KMS-11 (cell line): ENCODE results near the gene CRYBG1.

Source experiments
- H2AFZ ChIP-seq: fragments of 200-600 bp; sonication (generic); 2 replicates; pipeline ENCODE4 v1.6.1; 2016; ENCODE audit warnings: antibody characterized with exemption, mixed run types, low read depth
- H3K27ac ChIP-seq: fragments of 200-600 bp; sonication (generic); 2 replicates; pipeline ENCODE4 v1.6.1; 2016; ENCODE audit warnings: mild to moderate bottlenecking, mixed run types
- H3K27me3 ChIP-seq: fragments of 200-600 bp; sonication (generic); 2 replicates; pipeline ENCODE4 v1.6.1; 2017; ENCODE audit warnings: mild to moderate bottlenecking, low read depth, mixed run types, moderate library complexity; ENCODE audit not compliant: insufficient read depth
- H3K36me3 ChIP-seq: fragments of 200-600 bp; sonication (generic); 2 replicates; pipeline ENCODE4 v1.6.1; 2017; ENCODE audit warnings: mild to moderate bottlenecking, mixed run types; ENCODE audit not compliant: insufficient read depth
- H3K4me1 ChIP-seq: fragments of 200-600 bp; sonication (generic); 2 replicates; pipeline ENCODE4 v1.6.1; 2016; ENCODE audit warnings: mild to moderate bottlenecking, low read depth, mixed run types; ENCODE audit not compliant: poor library complexity, severe bottlenecking
- H3K4me2 ChIP-seq: fragments of 200-600 bp; sonication (generic); 2 replicates; pipeline ENCODE4 v1.7.0; 2016; ENCODE audit warnings: mild to moderate bottlenecking, mixed run types
- H3K4me3 ChIP-seq: fragments of 200-600 bp; sonication (generic); IDR thresholded peaks from 2 replicates; pipeline ENCODE4 v1.6.1; 2017; ENCODE audit warnings: low read depth, low read length, mixed read lengths; ENCODE audit not compliant: insufficient read depth
- H3K79me2 ChIP-seq: fragments of 200-600 bp; sonication (generic); 2 replicates; pipeline ENCODE4 v1.6.1; 2016; ENCODE audit warnings: low read depth, mixed run types; ENCODE audit not compliant: insufficient read depth
- H3K9ac ChIP-seq: fragments of 200-600 bp; sonication (generic); 2 replicates; pipeline ENCODE4 v1.6.1; 2016; ENCODE audit warnings: mild to moderate bottlenecking, mixed run types
- H4K20me1 ChIP-seq: fragments of 200-600 bp; sonication (generic); 2 replicates; pipeline ENCODE4 v1.6.1; 2016; ENCODE audit warnings: mild to moderate bottlenecking, mixed run types; ENCODE audit not compliant: insufficient read depth
- TF ChIP-seq, protein P1 (sequence below): fragments of 200-600 bp; sonication (generic); conservative IDR thresholded peaks from 2 replicates; pipeline ENCODE4 v1.6.1; 2017; ENCODE audit warnings: low read depth, mild to moderate bottlenecking, antibody characterized with exemption, low read length, moderate library complexity, mixed read lengths

CRYBG1 gene

DNA sequence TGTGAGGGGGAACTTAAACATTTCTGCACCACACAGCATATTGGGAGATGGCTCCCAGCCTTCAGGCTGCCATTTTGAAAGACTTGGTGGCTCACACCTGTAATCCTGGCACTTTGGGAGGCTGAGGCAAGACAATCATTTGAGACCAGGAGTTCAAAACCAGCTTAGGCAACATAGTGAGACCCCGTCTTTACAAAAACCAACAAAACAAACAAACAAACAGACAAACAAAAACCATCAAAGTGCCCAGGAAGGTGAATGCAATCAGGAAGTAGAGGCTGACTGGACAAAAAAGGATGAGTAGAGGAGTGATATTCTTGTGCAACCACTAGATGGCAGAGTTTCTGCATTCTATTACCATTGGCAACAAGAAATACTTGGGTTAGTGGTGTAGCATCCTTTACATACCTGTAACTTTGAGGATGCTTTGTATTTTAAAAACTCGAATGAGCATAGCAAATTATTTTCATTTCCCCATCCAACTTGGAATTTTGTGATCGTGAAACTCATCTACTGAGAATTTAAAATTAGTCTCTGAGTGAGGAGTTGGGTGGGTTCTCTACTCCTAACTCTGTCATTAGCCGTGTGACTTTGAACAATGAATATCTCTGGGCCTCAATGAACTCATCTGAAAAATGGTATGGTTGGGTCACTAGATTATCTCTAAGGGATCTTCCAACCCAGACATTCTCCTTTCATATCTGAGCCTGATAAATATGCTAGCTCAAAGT, 84.4 kb downstream of the CRYBG1 start:
- Histone ChIP-seq H3K4me3 (no peak overlapping the region), H2AFZ (peak overlapping the region; percentile 78)

DNA sequence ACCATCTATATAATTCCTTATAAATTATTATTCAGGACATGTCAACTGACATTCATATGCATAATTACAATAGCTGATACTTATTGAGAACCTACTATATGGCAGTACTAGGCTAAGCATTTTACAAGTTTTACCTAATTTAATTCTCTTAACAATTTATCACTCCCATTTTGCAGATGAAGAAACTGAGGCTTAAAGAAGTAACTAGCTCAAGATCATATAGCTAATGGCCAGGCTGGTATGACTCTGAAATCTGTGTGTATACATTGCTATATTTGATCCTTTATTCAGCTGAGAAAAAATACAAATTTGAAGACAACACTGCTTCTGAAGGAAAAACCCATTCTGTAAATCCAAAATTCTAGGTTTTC, 85.0 kb downstream of the CRYBG1 start:
- TF ChIP-seq, protein P1, sequence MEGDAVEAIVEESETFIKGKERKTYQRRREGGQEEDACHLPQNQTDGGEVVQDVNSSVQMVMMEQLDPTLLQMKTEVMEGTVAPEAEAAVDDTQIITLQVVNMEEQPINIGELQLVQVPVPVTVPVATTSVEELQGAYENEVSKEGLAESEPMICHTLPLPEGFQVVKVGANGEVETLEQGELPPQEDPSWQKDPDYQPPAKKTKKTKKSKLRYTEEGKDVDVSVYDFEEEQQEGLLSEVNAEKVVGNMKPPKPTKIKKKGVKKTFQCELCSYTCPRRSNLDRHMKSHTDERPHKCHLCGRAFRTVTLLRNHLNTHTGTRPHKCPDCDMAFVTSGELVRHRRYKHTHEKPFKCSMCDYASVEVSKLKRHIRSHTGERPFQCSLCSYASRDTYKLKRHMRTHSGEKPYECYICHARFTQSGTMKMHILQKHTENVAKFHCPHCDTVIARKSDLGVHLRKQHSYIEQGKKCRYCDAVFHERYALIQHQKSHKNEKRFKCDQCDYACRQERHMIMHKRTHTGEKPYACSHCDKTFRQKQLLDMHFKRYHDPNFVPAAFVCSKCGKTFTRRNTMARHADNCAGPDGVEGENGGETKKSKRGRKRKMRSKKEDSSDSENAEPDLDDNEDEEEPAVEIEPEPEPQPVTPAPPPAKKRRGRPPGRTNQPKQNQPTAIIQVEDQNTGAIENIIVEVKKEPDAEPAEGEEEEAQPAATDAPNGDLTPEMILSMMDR = no peak
- Histone ChIP-seq H3K4me2 (no peak overlapping the region), H2AFZ (no peak overlapping the region), H3K36me3 (no peaks in the 10 kb centered on the region), H3K27me3 (no peaks in the 10 kb centered on the region), H3K4me1 (no peaks in the 10 kb centered on the region), H3K4me3 (no peak overlapping the region), H4K20me1 (no peaks in the 10 kb centered on the region), H3K79me2 (no peaks in the 10 kb centered on the region), H3K9ac (no peak overlapping the region), H3K27ac (no peak overlapping the region)

More for the DNA sequence above, 84.4 kb downstream of the CRYBG1 start:
- H3K4me1 ChIP-seq = no peaks in the 10 kb centered on the region
- no peak overlapping the region for H3K27ac ChIP-seq
- H3K36me3 ChIP-seq = no peaks in the 10 kb centered on the region
- no peak overlapping the region for H3K4me2 ChIP-seq
- H3K27me3 ChIP-seq = no peaks in the 10 kb centered on the region
- no peaks in the 10 kb centered on the region for H3K79me2 ChIP-seq
- H3K9ac ChIP-seq = no peak overlapping the region
- TF ChIP-seq, protein P1 = peak; percentile 64
- H4K20me1 ChIP-seq = no peaks in the 10 kb centered on the region

DNA sequence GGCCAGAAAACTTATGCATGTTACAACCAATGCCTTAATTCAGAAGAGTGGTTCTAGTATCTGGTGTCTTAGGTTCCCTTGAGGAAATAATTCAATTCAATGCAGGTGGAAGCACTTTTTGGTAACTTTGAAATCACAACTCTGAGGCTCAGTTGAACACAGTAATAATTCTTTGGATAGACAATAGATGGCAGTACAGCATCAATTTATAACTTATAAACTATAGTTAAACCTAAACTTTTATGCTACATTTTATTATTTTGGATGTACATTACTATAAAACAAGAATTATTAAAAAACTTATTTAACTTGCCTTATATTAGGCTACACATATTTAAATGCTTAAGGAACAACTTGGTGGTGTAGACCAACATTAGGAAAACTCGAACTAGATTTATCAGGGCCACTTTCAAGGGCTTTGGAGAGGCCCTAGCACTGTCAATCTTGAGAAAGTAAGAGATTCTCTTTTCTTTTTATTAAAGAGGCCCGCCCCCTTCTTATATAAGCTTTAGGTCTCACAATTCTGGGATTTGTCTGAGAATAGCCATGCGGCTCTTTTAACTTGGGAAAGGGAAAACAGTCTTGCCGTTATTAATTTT, 85.9 kb downstream of the CRYBG1 start:
- Histone ChIP-seq H4K20me1 (no peaks in the 10 kb centered on the region), H3K4me1 (no peaks in the 10 kb centered on the region), H3K79me2 (no peaks in the 10 kb centered on the region), H3K9ac (no peak overlapping the region), H3K4me2 (no peak overlapping the region), H3K27ac (no peak overlapping the region), H3K4me3 (no peak overlapping the region), H2AFZ (no peak overlapping the region), H3K27me3 (no peaks in the 10 kb centered on the region), H3K36me3 (no peaks in the 10 kb centered on the region)
- TF ChIP-seq, protein P1 = no peak; the same call in 1 of the 2 replicates

DNA sequence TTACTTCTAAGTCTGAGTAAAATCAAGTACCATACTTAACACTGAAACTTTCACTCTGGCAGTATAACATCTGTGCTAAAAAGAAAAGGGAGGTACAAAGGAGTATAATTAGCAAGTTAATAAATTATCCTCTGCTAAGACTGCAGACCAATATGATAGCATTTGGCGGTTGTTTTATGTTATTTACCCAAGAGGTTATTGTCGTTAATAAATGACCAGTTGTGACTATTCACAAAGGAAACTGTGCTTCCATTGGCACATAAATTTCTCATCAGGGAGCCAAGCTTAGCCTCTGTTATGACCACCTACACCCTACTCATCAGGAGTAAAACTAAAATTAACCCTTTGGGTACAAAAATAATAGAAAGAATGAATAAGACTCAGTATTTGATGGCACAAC, 86.5 kb downstream of the CRYBG1 start:
- no peak overlapping the region for H3K27ac ChIP-seq
- no peak overlapping the region for H3K9ac ChIP-seq
- H2AFZ ChIP-seq = no peak overlapping the region
- H3K4me2 ChIP-seq = no peak overlapping the region
- TF ChIP-seq, protein P1 = no peak
- H3K36me3 ChIP-seq = no peaks in the 10 kb centered on the region
- no peaks in the 10 kb centered on the region for H4K20me1 ChIP-seq
- no peaks in the 10 kb centered on the region for H3K4me1 ChIP-seq
- H3K79me2 ChIP-seq = no peaks in the 10 kb centered on the region
- H3K27me3 ChIP-seq = no peaks in the 10 kb centered on the region
- H3K4me3 ChIP-seq = no peak overlapping the region
